ENCODE results near the gene ITGBL1. TPM values are rescaled to one million over a fixed set of nuclear protein-coding genes. Genes with fewer than 3 reads are reported as not detected.

Gene ITGBL1
- polyA plus RNA-seq, 3 donors, result not detected

- Mint-ChIP-seq H3K9me3 (peaks cover 0 to 3% (median 2%) of the 10 kb centered on the region in 7 donors), H3K4me3 (no peak overlapping the region), H3K27ac (no peak overlapping the region), H3K4me1 (no peaks in the 10 kb centered on the region), H3K27me3 (ENCODE audit: low read depth in 3 of 3) (peaks cover 0 to 2% (median 0%) of the 10 kb centered on the region in 3 donors), H3K36me3 (no peaks in the 10 kb centered on the region)
- Histone ChIP-seq H3K36me3 (replicated peaks in 1 of 2; ENCODE audit: control insufficient read depth in 1 of 2, insufficient read depth in 2 of 2, low read length in 2 of 2) (no peaks in the 10 kb centered on the region), H3K4me3 (replicated peaks in 1 of 3; ENCODE audit: low read depth in 2 of 3, low read length in 3 of 3) (no peak overlapping the region), H3K9ac (ENCODE audit: insufficient read depth, low read length, poor library complexity, severe bottlenecking) (no peak overlapping the region), H3K4me1 (ENCODE audit: control insufficient read depth in 1 of 2, insufficient read depth in 2 of 2, low read length in 2 of 2) (no peaks in the 10 kb centered on the region), H2AFZ (ENCODE audit: insufficient read depth, low read depth, low read length, poor library complexity, severe bottlenecking) (no peak overlapping the region), H3K27ac (ENCODE audit: low read depth in 1 of 2, low read length in 2 of 2) (no peak overlapping the region), H3K4me2 (replicated peaks; ENCODE audit: extremely low read depth, low read length, poor library complexity, severe bottlenecking) (no peak overlapping the region), H3K79me2 (ENCODE audit: insufficient read depth, low read length) (no peaks in the 10 kb centered on the region), H3K9me3 (replicated peaks in 1 of 2; ENCODE audit: control insufficient read depth in 1 of 2, insufficient read depth in 1 of 2, low read length in 2 of 2) (no peaks in the 10 kb centered on the region), H3K27me3 (ENCODE audit: control insufficient read depth in 2 of 2, insufficient read depth in 2 of 2, low read length in 2 of 2) (no peaks in the 10 kb centered on the region), H4K20me1 (ENCODE audit: insufficient read depth, low read length) (no peaks in the 10 kb centered on the region)
- 51% methylated on average over 2 of the region's 3 CpGs for WGBS (ENCODE audit: insufficient coverage)
- DNase-seq, result no peak
- TF ChIP-seq CTCF (IDR thresholded peaks at IDR 0.05), result no peak
- intact Hi-C loops (cut with micrococcal nuclease), result no loop called here
Measured at GRCh38 chr13:101655435-101655834, 203.0 kb downstream of the ITGBL1 start.

- Histone ChIP-seq H4K20me1 (ENCODE audit: insufficient read depth, low read length) (no peaks in the 10 kb centered on the region), H3K36me3 (replicated peaks in 1 of 2; ENCODE audit: control insufficient read depth in 1 of 2, insufficient read depth in 2 of 2, low read length in 2 of 2) (no peaks in the 10 kb centered on the region), H3K4me3 (replicated peaks in 1 of 3; ENCODE audit: low read depth in 2 of 3, low read length in 3 of 3) (no peak overlapping the region), H3K4me2 (replicated peaks; ENCODE audit: extremely low read depth, low read length, poor library complexity, severe bottlenecking) (no peak overlapping the region), H3K9ac (ENCODE audit: insufficient read depth, low read length, poor library complexity, severe bottlenecking) (no peak overlapping the region), H3K27me3 (ENCODE audit: control insufficient read depth in 2 of 2, insufficient read depth in 2 of 2, low read length in 2 of 2) (no peaks in the 10 kb centered on the region), H3K4me1 (ENCODE audit: control insufficient read depth in 1 of 2, insufficient read depth in 2 of 2, low read length in 2 of 2) (no peaks in the 10 kb centered on the region), H3K27ac (ENCODE audit: low read depth in 1 of 2, low read length in 2 of 2) (no peak overlapping the region), H3K79me2 (ENCODE audit: insufficient read depth, low read length) (no peaks in the 10 kb centered on the region), H3K9me3 (replicated peaks in 1 of 2; ENCODE audit: control insufficient read depth in 1 of 2, insufficient read depth in 1 of 2, low read length in 2 of 2) (no peaks in the 10 kb centered on the region), H2AFZ (ENCODE audit: insufficient read depth, low read depth, low read length, poor library complexity, severe bottlenecking) (no peak overlapping the region)
- H3K36me3 Mint-ChIP-seq, result no peaks in the 10 kb centered on the region
- DNase-seq, result no peak
- no peaks in the 10 kb centered on the region for H3K4me1 Mint-ChIP-seq
- no peak for TF ChIP-seq CTCF (IDR thresholded peaks at IDR 0.05)
- no peak overlapping the region for H3K4me3 Mint-ChIP-seq
- H3K27ac Mint-ChIP-seq, result no peak overlapping the region
- WGBS (ENCODE audit: insufficient coverage), result no CpG with 5 or more reads among the region's 2 CpGs
- intact Hi-C loops (cut with micrococcal nuclease), result no loop called here
- peaks cover 0 to 3% (median 0%) of the 10 kb centered on the region in 7 donors for H3K9me3 Mint-ChIP-seq
- H3K27me3 Mint-ChIP-seq (ENCODE audit: low read depth in 3 of 3), result no peaks in the 10 kb centered on the region
Measured at GRCh38 chr13:101660711-101661110, 208.2 kb downstream of the ITGBL1 start.

All from CD14-positive monocyte (primary cell).